C4-2B (cell line): ENCODE measurements around the gene CDH8.

ENCODE experiments used
- H3K27ac ChIP-seq: fragments of 450-650 bp; 2 replicates; pipeline ENCODE4 v1.5.1; 2017
- CTCF ChIP-seq: fragments of 450-650 bp; conservative IDR thresholded peaks from 2 replicates; pipeline ENCODE4 v1.5.1; 2017; ENCODE audit warnings: mild to moderate bottlenecking
- ZFX ChIP-seq: fragments of 450-650 bp; IDR thresholded peaks from 2 replicates; pipeline ENCODE4 v1.6.1; 2017

Gene CDH8

GRCh38 chr16:61611847-61612491, 424.3 kb downstream of the CDH8 start:
- H3K27ac ChIP-seq: no peak overlapping the region
- TF ChIP-seq CTCF (no peak), ZFX (no peak)

- no peak for TF ChIP-seq ZFX
- TF ChIP-seq CTCF: no peak
- H3K27ac ChIP-seq: no peak overlapping the region
These were observed 429.7 kb downstream of the CDH8 start for GRCh38 chr16:61606581-61606980.
